AG09309 (cell line): ENCODE data around the gene ORC4.

Experiments
- DNase-seq: peaks from one replicate; pipeline ENCODE4 v3.0.0-alpha.2; 2010; ENCODE audit warnings: low read depth
- H3K4me3 ChIP-seq: 2 replicates; pipeline ENCODE4 v1.5.1; 2011; ENCODE audit warnings: mild to moderate bottlenecking, low read depth, low read length, moderate library complexity; ENCODE audit not compliant: control insufficient read depth
- CTCF ChIP-seq: IDR thresholded peaks from 2 replicates; pipeline ENCODE4 v1.5.1; 2011; ENCODE audit warnings: mild to moderate bottlenecking, low read depth, low read length, inconsistent platforms; ENCODE audit not compliant: insufficient read depth, control insufficient read depth; ENCODE audit errors: missing control alignments

Gene ORC4

GRCh38 chr2:147913701-147914480, 106.6 kb downstream of the ORC4 start:
- no peak for DNase-seq
- H3K4me3 ChIP-seq = no peak overlapping the region
- TF ChIP-seq CTCF = no peak

GRCh38 chr2:147910990-147911473, 109.5 kb downstream of the ORC4 start:
- peak; percentile 43 for DNase-seq
- peak; percentile 62 for TF ChIP-seq CTCF
- no peak overlapping the region for H3K4me3 ChIP-seq

DNA sequence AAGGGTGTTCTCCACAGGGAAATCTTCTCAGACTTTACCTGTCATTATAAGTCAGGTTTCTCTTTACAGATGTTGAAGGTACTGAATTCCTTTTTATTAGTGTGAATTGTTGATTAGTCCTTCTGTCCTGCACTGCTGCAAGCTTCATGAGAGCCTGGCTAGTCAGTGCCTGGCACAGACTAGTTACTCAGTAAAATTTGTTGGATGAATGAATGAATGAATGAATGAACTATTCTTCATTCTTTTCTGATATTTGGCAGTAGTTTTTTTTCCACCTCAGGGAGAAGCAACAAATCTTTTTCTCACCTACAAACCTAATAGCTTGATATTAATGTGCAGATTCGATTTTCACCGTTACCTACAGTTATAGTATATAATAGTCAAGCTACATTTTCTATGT, 111.4 kb downstream of the ORC4 start:
- no peak for DNase-seq

DNA sequence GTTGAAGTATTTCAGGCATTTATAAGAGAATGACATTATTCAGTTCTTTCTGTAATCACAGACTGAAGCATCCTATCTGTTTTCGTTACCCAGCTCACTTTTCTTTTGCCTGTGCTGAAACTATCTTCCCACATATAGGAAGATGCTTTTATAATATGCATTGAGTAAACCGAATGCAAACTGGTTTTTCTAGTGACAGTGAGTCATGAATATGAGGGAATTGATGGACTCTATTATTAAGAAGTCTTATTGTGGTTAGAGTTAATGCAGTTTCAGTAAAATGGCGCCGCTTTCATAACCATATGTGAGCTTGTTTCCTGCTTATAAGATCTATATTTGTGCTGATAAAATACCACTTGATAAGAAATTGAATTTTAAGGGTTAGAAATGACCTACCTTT, 116.5 kb downstream of the ORC4 start:
- H3K4me3 ChIP-seq = no peak overlapping the region
- DNase-seq = no peak
- no peak for TF ChIP-seq CTCF

More for the DNA sequence above, 111.4 kb downstream of the ORC4 start:
- no peak overlapping the region for H3K4me3 ChIP-seq
- no peak for TF ChIP-seq CTCF

GRCh38 chr2:147888680-147889079, 131.9 kb downstream of the ORC4 start:
- DNase-seq = no peak
- no peak for TF ChIP-seq CTCF
- H3K4me3 ChIP-seq = no peak overlapping the region

DNA sequence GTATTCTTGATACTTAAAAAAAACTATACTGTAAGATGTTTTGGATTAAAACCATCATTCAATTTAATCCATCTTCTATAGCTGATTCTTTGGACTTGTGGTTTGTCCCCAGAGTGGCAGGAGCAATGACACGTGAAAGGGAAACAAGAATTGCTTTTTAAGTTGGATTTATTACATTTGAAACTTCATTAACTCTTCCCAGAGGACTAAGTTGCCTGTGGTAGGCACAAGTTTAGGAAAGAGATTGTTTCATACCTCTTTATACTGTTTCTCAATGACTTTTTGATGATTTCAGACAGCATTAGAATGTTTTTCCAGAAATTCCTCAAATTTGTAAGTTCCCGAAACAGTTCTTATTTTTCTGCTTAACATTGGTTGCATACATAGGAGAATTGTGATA, 134.4 kb downstream of the ORC4 start:
- H3K4me3 ChIP-seq = no peak overlapping the region
- DNase-seq = no peak

More for the DNA sequence above, 134.4 kb downstream of the ORC4 start:
- no peak for TF ChIP-seq CTCF
